WTC11 (cell line): ENCODE measurements around the gene FHIT. TPM values are rescaled to one million over a fixed set of nuclear protein-coding genes. Genes with fewer than 3 reads are reported as not detected.

ENCODE experiments used
- ATAC-seq: fragments of 200-7000 bp; cut with Tn5 transposase; 2 replicates; pipeline ENCODE4 v1.10.0; 2021; ENCODE audit warnings: mild to moderate bottlenecking, moderate library complexity
- CTCF ChIA-PET: fragments of 300-600 bp; sonication (Branson Sonifier 250); formaldehyde crosslinking; loops from one replicate; lab custom pipeline; 2021; ENCODE audit warnings: antibody characterized with exemption; lab: Charles Lee
- POLR2A ChIA-PET: fragments of 350-600 bp; sonication (Branson Sonifier 250); formaldehyde crosslinking; loops from one replicate; lab custom pipeline; 2021; ENCODE audit warnings: antibody characterized with exemption; lab: Charles Lee
- DNase-seq: peaks from one replicate; pipeline ENCODE4 v3.0.0; 2021; ENCODE audit warnings: low spot score
- H3K27ac Mint-ChIP-seq: 2 replicates; pipeline ENCODE4 v1.8.0; 2021; ENCODE audit warnings: mixed read lengths
- H3K27me3 Mint-ChIP-seq: 2 replicates; pipeline ENCODE4 v1.8.0; 2021; ENCODE audit warnings: low read depth, mild to moderate bottlenecking, moderate library complexity, mixed read lengths
- H3K36me3 Mint-ChIP-seq: 2 replicates; pipeline ENCODE4 v1.8.0; 2021; ENCODE audit warnings: mixed read lengths
- H3K4me1 Mint-ChIP-seq: 2 replicates; pipeline ENCODE4 v1.8.0; 2022; ENCODE audit warnings: mixed read lengths
- H3K4me3 Mint-ChIP-seq: 2 replicates; pipeline ENCODE4 v1.8.0; 2021; ENCODE audit warnings: mild to moderate bottlenecking, moderate library complexity, mixed read lengths
- H3K9me3 Mint-ChIP-seq: 2 replicates; pipeline ENCODE4 v1.8.0; 2021; ENCODE audit warnings: mixed read lengths
- ERG ChIP-seq: fragments of 250-450 bp; sonication (Bioruptor Pico); IDR thresholded peaks from 2 replicates; pipeline ENCODE4 v1.8.0; 2021; ENCODE audit warnings: mild to moderate bottlenecking
- GABPB1 ChIP-seq: sonication (generic); formaldehyde crosslinking; IDR thresholded peaks from 2 replicates; pipeline ENCODE4 v1.8.1; 2023; ENCODE audit warnings: mild to moderate bottlenecking, missing genetic modification reagents
- IRF1 ChIP-seq: sonication (generic); formaldehyde crosslinking; IDR thresholded peaks from 2 replicates; pipeline ENCODE4 v1.8.0; 2023; ENCODE audit warnings: missing genetic modification reagents
- OVOL2 ChIP-seq: fragments of 250-450 bp; sonication (Bioruptor Pico); IDR thresholded peaks from 2 replicates; pipeline ENCODE4 v1.9.0; 2021; ENCODE audit warnings: mild to moderate bottlenecking, borderline replicate concordance
- SMAD4 ChIP-seq: sonication (generic); formaldehyde crosslinking; IDR thresholded peaks from 2 replicates; pipeline ENCODE4 v1.8.0; 2022; ENCODE audit warnings: mild to moderate bottlenecking, missing genetic modification reagents
- STAT6 ChIP-seq: sonication (generic); formaldehyde crosslinking; conservative IDR thresholded peaks from 2 replicates; pipeline ENCODE4 v1.8.1; 2023; ENCODE audit warnings: mild to moderate bottlenecking, low read depth, missing genetic modification reagents, moderate library complexity
- TEAD1 ChIP-seq: sonication (generic); formaldehyde crosslinking; IDR thresholded peaks from 2 replicates; pipeline ENCODE4 v1.8.0; 2022; ENCODE audit warnings: mild to moderate bottlenecking, missing genetic modification reagents
- USF1 ChIP-seq: sonication (generic); formaldehyde crosslinking; IDR thresholded peaks from 2 replicates; pipeline ENCODE4 v1.8.0; 2022; ENCODE audit warnings: mild to moderate bottlenecking, missing genetic modification reagents
- USF2 ChIP-seq: sonication (generic); formaldehyde crosslinking; IDR thresholded peaks from 2 replicates; pipeline ENCODE4 v1.8.1; 2023; ENCODE audit warnings: mild to moderate bottlenecking, missing genetic modification reagents, moderate library complexity
- ZBTB43 ChIP-seq: sonication (generic); formaldehyde crosslinking; IDR thresholded peaks from 2 replicates; pipeline ENCODE4 v1.8.1; 2023; ENCODE audit warnings: mild to moderate bottlenecking, missing genetic modification reagents
- ZNF416 ChIP-seq: fragments of 250-450 bp; sonication (Bioruptor Pico); IDR thresholded peaks from 2 replicates; pipeline ENCODE4 v1.9.0; 2021; ENCODE audit warnings: mild to moderate bottlenecking, inconsistent platforms
- ZNF423 ChIP-seq: fragments of 250-450 bp; sonication (Bioruptor Pico); IDR thresholded peaks from 2 replicates; pipeline ENCODE4 v2.1.2; 2022; ENCODE audit warnings: mild to moderate bottlenecking, moderate library complexity
- ZNF425 ChIP-seq: fragments of 250-450 bp; sonication (Bioruptor Pico); conservative IDR thresholded peaks from 2 replicates; pipeline ENCODE4 v1.9.0; 2021; ENCODE audit warnings: mild to moderate bottlenecking
- ZNF532 ChIP-seq: fragments of 250-450 bp; sonication (Bioruptor Pico); IDR thresholded peaks from 2 replicates; pipeline ENCODE4 v1.9.0; 2021; ENCODE audit warnings: mild to moderate bottlenecking, borderline replicate concordance
- total RNA-seq: library from RNA; stranded (reverse); gene quantifications from 3 replicates; pipeline ENCODE4 v1.2.3, GENCODE V29; 2021

FHIT gene
- total RNA-seq, 1 experiment from 2014 or later = 2.6 TPM

GRCh38 chr3:60250810-60251209 is 1000.4 kb downstream of the FHIT start:
- TF ChIP-seq OVOL2 (CRISPR knock-in tag) (no peak), ZNF423 (CRISPR knock-in tag) (no peak), GABPB1 (no peak), TEAD1 (CRISPR knock-in tag) (no peak), USF2 (CRISPR knock-in tag) (no peak), ZNF416 (CRISPR knock-in tag) (no peak), ZBTB43 (CRISPR knock-in tag) (no peak)
- ChIA-PET POLR2A (no interaction called here), CTCF (no interaction called here)
- Mint-ChIP-seq H3K4me3 (no peak overlapping the region), H3K27me3 (0 out of 2 replicates have a peak, but pooled peaks cover 4% of the 10 kb centered on the region), H3K36me3 (peaks cover 16% of the 10 kb centered on the region), H3K27ac (no peak overlapping the region), H3K9me3 (peaks cover 24% of the 10 kb centered on the region), H3K4me1 (peaks cover 9% of the 10 kb centered on the region)
- ATAC-seq (no peak), DNase-seq (no peak)

GRCh38 chr3:60250206-60250605 is 1001.0 kb downstream of the FHIT start:
- Mint-ChIP-seq H3K4me3 (no peak overlapping the region), H3K9me3 (peaks cover 24% of the 10 kb centered on the region), H3K4me1 (peaks cover 9% of the 10 kb centered on the region), H3K36me3 (peaks cover 16% of the 10 kb centered on the region), H3K27me3 (0 out of 2 replicates have a peak, but pooled peaks cover 4% of the 10 kb centered on the region), H3K27ac (no peak overlapping the region)
- ATAC-seq (no peak), DNase-seq (no peak)
- TF ChIP-seq ZNF532 (CRISPR knock-in tag) (no peak), STAT6 (CRISPR knock-in tag) (no peak), ERG (no peak), SMAD4 (CRISPR knock-in tag) (no peak), ZNF425 (CRISPR knock-in tag) (no peak), IRF1 (CRISPR knock-in tag) (no peak), USF1 (CRISPR knock-in tag) (no peak)
- CTCF ChIA-PET = no interaction called here
- POLR2A ChIA-PET = no interaction called here
